B cell (primary cell): Measurements from ENCODE around the gene MRTFA. TPM values are rescaled to one million over a fixed set of nuclear protein-coding genes. Genes with fewer than 3 reads are reported as not detected.

ENCODE experiments used
- ATAC-seq: fragments of 200-7000 bp; cut with Tn5 transposase; one replicate; pipeline ENCODE4 v1.10.0; 2021; ENCODE audit warnings: low read depth, mild to moderate bottlenecking, moderate number of reproducible peaks, moderate library complexity
- CTCF ChIA-PET: fragments of 350-600 bp; sonication (Branson Sonifier 250); formaldehyde crosslinking; loops from one replicate; lab custom pipeline; 2021; ENCODE audit warnings: antibody characterized with exemption, inconsistent platforms; lab: Charles Lee
- POLR2A ChIA-PET: fragments of 350-600 bp; sonication (Branson Sonifier 250); formaldehyde crosslinking; loops from one replicate; lab custom pipeline; 2021; ENCODE audit warnings: antibody characterized with exemption; lab: Charles Lee
- DNase-seq: peaks from one replicate; pipeline ENCODE4 v3.0.0; 2013
- H2AFZ ChIP-seq: 2 replicates; pipeline ENCODE4 v1.6.1; 2012; ENCODE audit warnings: mild to moderate bottlenecking, low read depth, low read length; ENCODE audit not compliant: insufficient read depth, poor library complexity, severe bottlenecking
- H3K27ac ChIP-seq, 2 donors: 1 replicate in 1 of 2; 2 replicates in 1 of 2; pipeline ENCODE4 v1.5.1; 2012 to 2013; ENCODE audit warnings: low read length in 2 of 2, mild to moderate bottlenecking in 2 of 2, moderate library complexity in 1 of 2
- H3K27me3 ChIP-seq, 4 experiments: fragments of 200-600 bp in 1 of 4; sonication (generic) in 1 of 4; replicated peaks in 1 of 4; 1 replicate in 2 of 4; 2 replicates in 2 of 4; pipeline versions ENCODE4 v1.6.1 to v1.7.0; 2013 to 2016; ENCODE audit warnings: low read length in 3 of 4, mild to moderate bottlenecking in 2 of 4, mixed read lengths in 1 of 4, moderate library complexity in 1 of 4; ENCODE audit not compliant: insufficient read depth in 4 of 4, control insufficient read depth in 3 of 4; ENCODE audit errors: control extremely low read depth in 1 of 4
- H3K36me3 ChIP-seq, 2 experiments: replicated peaks in 1 of 2; 1 replicate in 1 of 2; 2 replicates in 1 of 2; pipeline versions ENCODE4 v1.6.1 to v1.7.1; 2013; ENCODE audit warnings: low read length in 1 of 2; ENCODE audit not compliant: insufficient read depth in 2 of 2, control insufficient read depth in 1 of 2; ENCODE audit errors: control extremely low read depth in 1 of 2, extremely low read depth in 1 of 2
- H3K4me1 ChIP-seq, 2 donors: fragments of 200-600 bp in 1 of 2; sonication (generic) in 1 of 2; 1 replicate in 1 of 2; 2 replicates in 1 of 2; pipeline versions ENCODE4 v1.5.1 to v1.6.1; 2013 to 2017; ENCODE audit warnings: low read length in 2 of 2; ENCODE audit not compliant: control insufficient read depth in 2 of 2, insufficient read depth in 2 of 2
- H3K4me2 ChIP-seq: replicated peaks from 2 replicates; pipeline ENCODE3; 2012; ENCODE audit warnings: mild to moderate bottlenecking, low read depth, low read length; ENCODE audit not compliant: poor library complexity, severe bottlenecking
- H3K4me3 ChIP-seq, 5 experiments: fragments of 200-600 bp in 1 of 5; sonication (generic) in 1 of 5; 1 replicate in 3 of 5; 2 replicates in 2 of 5; pipeline versions ENCODE4 v1.5.1 to v1.7.0; 2011 to 2016; ENCODE audit warnings: low read length in 4 of 5, mild to moderate bottlenecking in 4 of 5, low read depth in 2 of 5, control low read depth in 1 of 5, moderate library complexity in 1 of 5; ENCODE audit not compliant: insufficient read depth in 1 of 5; ENCODE audit errors: control extremely low read depth in 1 of 5, extremely low read depth in 1 of 5
- H3K79me2 ChIP-seq: fragments of 200-600 bp; sonication (generic); one replicate; pipeline ENCODE4 v1.6.0; 2016; ENCODE audit warnings: low read length; ENCODE audit not compliant: control insufficient read depth, insufficient read depth
- H3K9ac ChIP-seq: fragments of 200-600 bp; sonication (generic); 2 replicates; pipeline ENCODE4 v1.6.1; 2017; ENCODE audit warnings: mild to moderate bottlenecking, low read length, moderate library complexity
- H3K9me3 ChIP-seq, 3 donors: one replicate each; pipeline versions ENCODE4 v1.6.1 to v1.7.1; 2013; ENCODE audit warnings: low read length in 2 of 3; ENCODE audit not compliant: control insufficient read depth in 2 of 3, insufficient read depth in 1 of 3; ENCODE audit errors: control extremely low read depth in 1 of 3
- H4K20me1 ChIP-seq: 2 replicates; pipeline ENCODE4 v1.6.0; 2012; ENCODE audit warnings: mild to moderate bottlenecking, low read length; ENCODE audit not compliant: insufficient read depth, control insufficient read depth, poor library complexity, severe bottlenecking
- H3K27ac Mint-ChIP-seq: one replicate; pipeline ENCODE4 v1.8.0; 2021; ENCODE audit warnings: mixed read lengths
- H3K27me3 Mint-ChIP-seq: one replicate; pipeline ENCODE4 v1.8.0; 2021; ENCODE audit warnings: mixed read lengths
- H3K4me1 Mint-ChIP-seq: one replicate; pipeline ENCODE4 v1.8.0; 2021; ENCODE audit warnings: mixed read lengths
- H3K4me3 Mint-ChIP-seq: one replicate; pipeline ENCODE4 v1.8.0; 2021; ENCODE audit warnings: mixed read lengths
- H3K9me3 Mint-ChIP-seq: one replicate; pipeline ENCODE4 v1.8.0; 2022; ENCODE audit warnings: mixed read lengths; ENCODE audit not compliant: insufficient read depth
- EZH2 ChIP-seq: IDR thresholded peaks from 2 replicates; pipeline ENCODE4 v1.6.1; 2012; ENCODE audit warnings: borderline replicate concordance, low read depth, mild to moderate bottlenecking, moderate library complexity, low read length; ENCODE audit not compliant: insufficient read depth, poor library complexity, severe bottlenecking
- WGBS: methylation state at CpG from one replicate; pipeline ENCODE4 v1.1.5; 2013; ENCODE audit warnings: missing lambda C conversion rate; ENCODE audit not compliant: insufficient coverage; 5-methylcytosine and 5-hydroxymethylcytosine counted together
- intact Hi-C: fragments of 100-400 bp; cut with micrococcal nuclease; formaldehyde crosslinking; loops from one replicate; pipeline ENCODE4 v1.10.0; 2022
- polyA plus RNA-seq: library from polyadenylated mRNA; depleted of rRNA; stranded (reverse); fragments of >200 nt; gene quantifications from 2 replicates; pipeline ENCODE4 v1.2.3, GENCODE V29; 2012
- total RNA-seq, 2 donors: library from RNA; stranded (reverse); fragments of 120-200 nt in 1 of 2; gene quantifications; 1 replicate in 1 of 2; 2 replicates in 1 of 2; pipeline versions ENCODE4 v1.2.3 to v1.2.4, GENCODE V29; 2013 to 2022
- TF ChIP-seq, protein P1 (sequence below): fragments of 200-600 bp; IDR thresholded peaks from one replicate; pipeline ENCODE4 v1.8.0; 2022; ENCODE audit warnings: antibody characterized with exemption, mild to moderate bottlenecking

MRTFA gene
- total and polyA plus RNA-seq, 2 donors (not counting 1 experiment from before 2014, with no cell fraction given) = 28.9 to 82.6 TPM

DNA sequence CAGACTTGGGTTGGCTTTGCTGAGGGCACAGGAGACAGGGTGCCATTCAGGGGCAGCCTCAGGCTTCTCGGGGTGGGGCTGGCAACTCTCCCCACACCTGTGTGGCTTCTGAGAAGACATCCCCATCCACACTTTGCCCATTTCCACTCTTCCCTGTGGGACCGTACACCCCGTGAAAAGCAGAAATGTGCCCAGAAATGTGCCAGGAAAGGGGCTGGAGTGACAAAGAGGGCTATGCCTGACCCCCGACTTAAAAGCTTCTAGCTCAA lies 215.5 kb downstream of the MRTFA start:
- intact Hi-C loops = no loop called here
- Histone ChIP-seq H3K27ac (no peak overlapping the region), H4K20me1 (peaks cover 34% of the 10 kb centered on the region), H3K4me3 (no peak overlapping the region), H3K79me2 (peaks cover 64% of the 10 kb centered on the region), H2AFZ (no peak overlapping the region), H3K9me3 (no peaks in the 10 kb centered on the region), H3K4me2 (no peak overlapping the region), H3K4me1 (peaks cover 30 to 40% of the 10 kb centered on the region in 2 donors), H3K36me3 (peaks cover 5 to 95% of the 10 kb centered on the region in 2 experiments), H3K27me3 (no peaks in the 10 kb centered on the region), H3K9ac (no peak overlapping the region)
- CTCF ChIA-PET = no interaction called here
- DNase-seq (no peak), ATAC-seq (no peak)
- H3K4me1 Mint-ChIP-seq = peaks cover 36% of the 10 kb centered on the region
- WGBS = 85% methylated on average over 4 of the region's 4 CpGs
- no peaks in the 10 kb centered on the region for H3K9me3 Mint-ChIP-seq
- TF ChIP-seq EZH2 = no peak
- TF ChIP-seq, protein P1, sequence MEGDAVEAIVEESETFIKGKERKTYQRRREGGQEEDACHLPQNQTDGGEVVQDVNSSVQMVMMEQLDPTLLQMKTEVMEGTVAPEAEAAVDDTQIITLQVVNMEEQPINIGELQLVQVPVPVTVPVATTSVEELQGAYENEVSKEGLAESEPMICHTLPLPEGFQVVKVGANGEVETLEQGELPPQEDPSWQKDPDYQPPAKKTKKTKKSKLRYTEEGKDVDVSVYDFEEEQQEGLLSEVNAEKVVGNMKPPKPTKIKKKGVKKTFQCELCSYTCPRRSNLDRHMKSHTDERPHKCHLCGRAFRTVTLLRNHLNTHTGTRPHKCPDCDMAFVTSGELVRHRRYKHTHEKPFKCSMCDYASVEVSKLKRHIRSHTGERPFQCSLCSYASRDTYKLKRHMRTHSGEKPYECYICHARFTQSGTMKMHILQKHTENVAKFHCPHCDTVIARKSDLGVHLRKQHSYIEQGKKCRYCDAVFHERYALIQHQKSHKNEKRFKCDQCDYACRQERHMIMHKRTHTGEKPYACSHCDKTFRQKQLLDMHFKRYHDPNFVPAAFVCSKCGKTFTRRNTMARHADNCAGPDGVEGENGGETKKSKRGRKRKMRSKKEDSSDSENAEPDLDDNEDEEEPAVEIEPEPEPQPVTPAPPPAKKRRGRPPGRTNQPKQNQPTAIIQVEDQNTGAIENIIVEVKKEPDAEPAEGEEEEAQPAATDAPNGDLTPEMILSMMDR = no peak
- H3K27me3 Mint-ChIP-seq = no peaks in the 10 kb centered on the region
- no peak overlapping the region for H3K4me3 Mint-ChIP-seq
- H3K27ac Mint-ChIP-seq = no peak overlapping the region
- POLR2A ChIA-PET = interaction anchor here (0.5 to 0.8 kb wide), 2 partner anchors 11 to 38 kb away, joined by 3 read pairs; no protein-coding TSS in a partner anchor

DNA sequence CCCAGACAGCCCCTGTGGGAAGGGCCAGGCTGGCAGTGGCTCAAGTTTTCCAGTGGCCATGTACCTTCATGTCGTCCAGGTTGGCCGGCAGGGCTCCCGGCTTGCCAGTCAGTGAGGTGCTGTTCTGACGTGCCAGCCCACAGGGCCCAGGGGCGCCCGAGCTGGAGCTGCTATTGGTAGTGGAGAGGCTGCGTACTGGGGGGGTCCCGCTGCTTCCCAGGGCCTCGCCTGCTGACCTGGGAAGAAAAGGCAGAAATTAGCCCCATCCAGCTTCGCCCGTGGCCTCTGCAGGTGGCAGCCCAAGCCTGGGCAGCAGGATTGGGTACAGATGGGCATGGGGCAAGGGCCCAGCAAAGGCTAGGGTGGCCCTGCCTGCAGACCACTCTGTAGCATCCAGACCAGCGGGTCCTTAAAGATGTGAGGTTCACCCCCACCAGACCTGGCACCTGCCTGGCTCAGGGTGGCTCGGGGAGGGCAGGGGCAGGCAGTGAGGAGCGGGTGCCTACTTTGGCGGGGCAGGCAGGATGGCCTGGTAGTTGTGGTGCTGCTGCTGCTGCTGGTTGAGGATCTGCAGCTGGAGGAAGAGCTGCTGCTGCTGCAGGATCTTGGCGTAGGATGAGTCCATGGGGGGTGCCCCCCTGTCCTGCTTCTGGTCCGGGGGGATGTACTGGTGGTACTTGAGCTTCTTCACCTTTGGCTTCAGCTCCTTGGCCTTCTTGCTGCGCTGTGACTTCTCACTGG lies 216.0 kb downstream of the MRTFA start:
- Mint-ChIP-seq H3K27ac (peak overlapping the region; percentile 46), H3K9me3 (no peaks in the 10 kb centered on the region), H3K4me1 (peaks cover 41% of the 10 kb centered on the region), H3K4me3 (no peak overlapping the region), H3K27me3 (no peaks in the 10 kb centered on the region)
- Histone ChIP-seq H3K79me2 (peaks cover 63% of the 10 kb centered on the region), H3K27ac (no peak overlapping the region), H3K27me3 (no peaks in the 10 kb centered on the region), H3K4me1 (peaks cover 35 to 45% of the 10 kb centered on the region in 2 donors), H3K9ac (no peak overlapping the region), H3K9me3 (no peaks in the 10 kb centered on the region), H3K36me3 (peaks cover 5 to 91% of the 10 kb centered on the region in 2 experiments), H3K4me3 (no peak overlapping the region), H3K4me2 (no peak overlapping the region), H4K20me1 (peaks cover 29% of the 10 kb centered on the region), H2AFZ (no peak overlapping the region)
- ATAC-seq (no peak), DNase-seq (no peak)
- POLR2A ChIA-PET = interaction anchor here (0.5 to 0.8 kb wide), 2 partner anchors 11 to 39 kb away, joined by 3 read pairs; no protein-coding TSS in a partner anchor
- CTCF ChIA-PET = interaction anchor here (1.1 to 1.8 kb wide), 2 partner anchors 13 to 16 kb away, joined by 5 to 18 read pairs; no protein-coding TSS in a partner anchor
- intact Hi-C loops = no loop called here
- TF ChIP-seq EZH2 = no peak
- TF ChIP-seq, protein P1 = no peak
- WGBS = 97% methylated on average over 18 of the region's 18 CpGs
